Right atrium auricular region (tissue), 2 donors: Measurements from ENCODE around the gene MORN2. TPM values are rescaled to one million over a fixed set of nuclear protein-coding genes. Genes with fewer than 3 reads are reported as not detected.

Experiments
- DNase-seq: peaks from one replicate; pipeline ENCODE4 v3.0.0-alpha.2; 2019; ENCODE audit warnings: low spot score
- H3K27ac ChIP-seq, 2 donors: fragments of 200-600 bp; sonication (generic); 1 replicate in 1 of 2; 2 replicates in 1 of 2; pipeline ENCODE4 v1.5.1; 2016 to 2019
- H3K27me3 ChIP-seq, 2 donors: fragments of 200-600 bp; sonication (generic); one replicate each; pipeline versions ENCODE4 v1.5.1 to v1.6.0; 2017 to 2019
- H3K36me3 ChIP-seq: fragments of 200-600 bp; sonication (generic); one replicate; pipeline ENCODE4 v1.5.1; 2016
- H3K4me1 ChIP-seq, 2 donors: fragments of 200-600 bp; sonication (generic); one replicate each; pipeline versions ENCODE4 v1.5.1 to v1.6.0; 2017 to 2019
- H3K4me3 ChIP-seq, 2 donors: fragments of 200-600 bp; sonication (generic); 1 replicate in 1 of 2; 2 replicates in 1 of 2; pipeline ENCODE4 v1.5.1; 2017 to 2019; ENCODE audit warnings: mild to moderate bottlenecking in 1 of 2, moderate library complexity in 1 of 2
- H3K9me3 ChIP-seq, 2 donors: fragments of 200-600 bp; sonication (generic); one replicate each; pipeline ENCODE4 v1.5.1; 2019
- CTCF ChIP-seq, 2 donors: fragments of 200-600 bp; sonication (generic); IDR thresholded peaks; one replicate each; pipeline ENCODE4 v1.5.1; 2019; ENCODE audit warnings: antibody characterized with exemption in 2 of 2
- total RNA-seq, 2 donors: library from RNA; depleted of rRNA; stranded (reverse); fragments of >200 nt; gene quantifications; one replicate each; pipeline ENCODE4 v1.1.0, GENCODE V29; 2016

The MORN2 gene
- total RNA-seq, 2 donors from 2014 or later = 14.8 to 18.4 TPM

GRCh38 chr2:38887347-38887746 is 11.6 kb downstream of the MORN2 start:
- no peak for DNase-seq
- Histone ChIP-seq H3K36me3 (no peaks in the 10 kb centered on the region), H3K9me3 (no peaks in the 10 kb centered on the region), H3K4me1 (no peaks in the 10 kb centered on the region), H3K27ac (no peak overlapping the region), H3K4me3 (no peak overlapping the region), H3K27me3 (no peaks in the 10 kb centered on the region)
- no peak for TF ChIP-seq CTCF (IDR thresholded peaks at IDR 0.05)

GRCh38 chr2:38887902-38888554 is 12.3 kb downstream of the MORN2 start:
- no peaks in the 10 kb centered on the region for H3K27me3 ChIP-seq
- DNase-seq = no peak
- no peak for TF ChIP-seq CTCF (IDR thresholded peaks at IDR 0.05)
- no peaks in the 10 kb centered on the region for H3K4me1 ChIP-seq
- H3K27ac ChIP-seq = no peak overlapping the region
- no peaks in the 10 kb centered on the region for H3K9me3 ChIP-seq
- H3K4me3 ChIP-seq = no peak overlapping the region
- H3K36me3 ChIP-seq = no peaks in the 10 kb centered on the region

GRCh38 chr2:38889045-38889444 is 13.3 kb downstream of the MORN2 start:
- Histone ChIP-seq H3K27me3 (no peaks in the 10 kb centered on the region), H3K36me3 (no peaks in the 10 kb centered on the region), H3K27ac (no peak overlapping the region), H3K9me3 (no peaks in the 10 kb centered on the region), H3K4me1 (no peaks in the 10 kb centered on the region), H3K4me3 (no peak overlapping the region)
- TF ChIP-seq CTCF (IDR thresholded peaks at IDR 0.05) = no peak
- no peak for DNase-seq

GRCh38 chr2:38889575-38889974 is 13.8 kb downstream of the MORN2 start, which contains the start of gene ARHGEF33:
TSS of gene ARHGEF33 (plus strand) at chr2:38889875. CDS start at chr2:38919448, 29,573 bp downstream.
- no peak within 1 kb of the TSS for H3K27ac ChIP-seq

GRCh38 chr2:38892819-38893218 is 17.0 kb downstream of the MORN2 start:
- no peak overlapping the region for H3K4me3 ChIP-seq

More at GRCh38 chr2:38889575-38889974, 13.8 kb downstream of the MORN2 start, which contains the start of gene ARHGEF33:
- DNase-seq = no peak
- Histone ChIP-seq H3K9me3 (no peaks in the 10 kb centered on the region), H3K27me3 (no peaks in the 10 kb centered on the region), H3K36me3 (no peaks in the 10 kb centered on the region), H3K4me1 (no peaks in the 10 kb centered on the region), H3K4me3 (no peak within 1 kb of the TSS)
- TF ChIP-seq CTCF (IDR thresholded peaks at IDR 0.05) = no peak

More at GRCh38 chr2:38892819-38893218, 17.0 kb downstream of the MORN2 start:
- no peak for TF ChIP-seq CTCF (IDR thresholded peaks at IDR 0.05)
- no peak for DNase-seq
- no peaks in the 10 kb centered on the region for H3K4me1 ChIP-seq
- H3K27me3 ChIP-seq = no peaks in the 10 kb centered on the region
- H3K36me3 ChIP-seq = no peaks in the 10 kb centered on the region
- no peak overlapping the region for H3K27ac ChIP-seq
- no peaks in the 10 kb centered on the region for H3K9me3 ChIP-seq
